22Rv1 (cell line): ENCODE results near the gene GLOD5.

Experiments used
- CTCF ChIP-seq: fragments of 450-650 bp; IDR thresholded peaks from 2 replicates; pipeline ENCODE4 v1.5.1; 2017; ENCODE audit warnings: mild to moderate bottlenecking
- ZFX ChIP-seq: fragments of 450-650 bp; IDR thresholded peaks from 2 replicates; pipeline ENCODE4 v1.6.1; 2017; ENCODE audit warnings: antibody characterized with exemption, borderline replicate concordance

- TF ChIP-seq CTCF = no peak
- TF ChIP-seq ZFX = no peak
Observed at GRCh38 chrX:48747415-48748016, 14.0 kb upstream of the GLOD5 start.
